UCSD-AML1 (cell line): ENCODE measurements around the gene CLNK.
A peak's percentile ranks its signal among the peaks of the same experiment; 100 is the strongest.

ENCODE experiments used
- DNase-seq: peaks from one replicate; lab custom pipeline; 2025; ENCODE audit not compliant: unreplicated experiment; lab: John Stamatoyannopoulos, UW

Gene CLNK

DNA sequence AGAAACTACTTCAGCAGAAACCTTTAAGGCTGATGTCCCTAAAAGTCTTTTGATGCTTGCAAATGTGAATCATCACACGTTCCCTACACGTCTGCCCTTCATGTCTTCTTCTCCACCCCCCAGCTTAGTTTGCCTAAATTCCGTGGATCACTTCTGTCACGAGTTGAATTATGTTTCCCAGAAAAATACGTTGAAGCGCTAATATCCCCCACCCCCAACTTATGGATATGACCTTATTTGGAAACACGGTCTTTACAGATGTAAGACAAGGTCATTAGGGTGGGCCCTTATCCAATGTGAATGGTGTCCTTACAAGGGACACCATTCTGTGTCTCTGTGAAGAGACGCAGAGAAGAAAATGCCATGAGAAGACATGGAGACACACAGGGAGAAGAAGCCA lies 225.3 kb downstream of the CLNK start:
- DNase-seq = no peak

DNA sequence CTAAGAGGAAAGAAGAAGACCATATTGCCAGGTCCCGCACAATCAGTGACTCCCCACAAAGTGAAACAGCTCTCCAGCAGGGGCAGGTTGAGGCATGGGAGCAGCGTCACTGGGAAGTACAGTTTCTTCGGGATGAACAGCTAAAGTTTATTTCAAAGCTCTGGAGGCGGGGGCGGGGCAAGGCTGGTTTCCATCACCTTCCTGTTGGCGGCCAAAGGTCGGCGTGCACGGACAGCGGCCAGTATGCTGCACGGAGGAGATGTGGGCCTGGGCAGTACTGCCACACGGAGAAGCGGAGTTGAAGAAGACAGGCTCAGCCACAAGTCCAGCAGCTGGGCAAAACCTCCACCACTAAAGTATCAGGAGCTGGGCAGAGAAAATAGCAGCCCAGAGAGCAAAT lies 226.4 kb downstream of the CLNK start:
- DNase-seq = no peak

GRCh38 chr4:10457255-10457801 lies 227.2 kb downstream of the CLNK start, which contains the start of gene ZNF518B:
Gene ZNF518B (minus strand): TSS chr4:10457426. CDS start chr4:10446328, 11,098 bp downstream.
- peak; percentile 37 for DNase-seq

- no peak for DNase-seq
These were observed 227.8 kb downstream of the CLNK start for GRCh38 chr4:10456595-10457254.

DNA sequence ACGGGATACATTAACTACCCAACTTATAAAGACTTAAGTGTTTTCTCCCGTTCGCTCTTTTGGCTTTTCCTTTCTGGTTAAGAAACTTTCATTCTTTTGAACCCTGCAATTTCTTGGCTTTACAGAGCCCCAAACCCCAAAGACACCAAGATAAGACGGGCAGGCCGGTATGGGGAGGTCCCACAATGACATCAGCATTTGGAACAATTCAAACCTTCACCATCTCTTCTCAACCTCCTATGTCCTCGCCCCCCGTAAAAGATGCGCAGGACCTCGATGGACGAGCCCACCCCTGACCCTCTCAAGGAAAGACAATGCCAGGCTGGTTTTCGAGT lies 228.3 kb downstream of the CLNK start:
- no peak for DNase-seq

DNA sequence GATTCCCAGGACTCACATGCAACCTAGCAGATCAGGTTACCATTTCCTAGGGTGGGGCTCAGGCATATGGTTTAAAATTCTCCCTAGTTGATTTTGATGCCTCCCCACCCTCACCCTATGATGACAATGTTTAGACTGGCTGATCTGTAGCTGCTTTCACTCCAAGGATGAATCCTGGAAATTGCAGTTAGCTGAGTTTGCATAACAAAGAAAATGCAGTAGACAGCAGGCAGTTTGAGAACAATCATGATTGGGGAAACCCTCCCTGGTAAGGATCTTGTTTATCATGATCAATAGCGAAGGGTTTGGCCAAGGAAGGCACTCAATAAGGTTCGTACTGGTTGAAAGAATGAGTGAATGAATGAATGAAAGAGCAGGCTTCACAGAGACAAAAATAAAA lies 229.4 kb downstream of the CLNK start:
- DNase-seq = no peak

GRCh38 chr4:10454726-10455125 lies 229.8 kb downstream of the CLNK start:
- no peak for DNase-seq

DNA sequence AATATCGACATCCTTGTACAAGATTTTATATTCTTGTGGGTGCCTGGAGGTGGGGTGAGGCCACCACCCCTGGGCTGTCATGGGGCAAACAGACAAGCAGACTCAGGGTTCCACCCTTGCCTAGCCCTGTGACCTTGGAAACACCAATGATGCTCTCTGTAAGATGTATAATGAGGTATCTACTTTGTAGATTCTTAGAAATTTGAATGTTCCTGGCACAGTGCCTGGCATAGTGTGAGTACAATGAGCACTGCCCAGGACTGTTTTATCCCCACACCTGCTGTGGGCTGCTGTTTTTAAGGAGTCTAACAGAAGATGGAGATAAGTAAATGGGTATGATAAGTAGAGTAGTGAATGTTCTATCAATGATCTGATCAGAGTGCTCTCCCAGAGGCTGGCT lies 230.4 kb downstream of the CLNK start:
- DNase-seq = no peak

GRCh38 chr4:10448991-10449390 lies 235.6 kb downstream of the CLNK start:
- DNase-seq = no peak

DNA sequence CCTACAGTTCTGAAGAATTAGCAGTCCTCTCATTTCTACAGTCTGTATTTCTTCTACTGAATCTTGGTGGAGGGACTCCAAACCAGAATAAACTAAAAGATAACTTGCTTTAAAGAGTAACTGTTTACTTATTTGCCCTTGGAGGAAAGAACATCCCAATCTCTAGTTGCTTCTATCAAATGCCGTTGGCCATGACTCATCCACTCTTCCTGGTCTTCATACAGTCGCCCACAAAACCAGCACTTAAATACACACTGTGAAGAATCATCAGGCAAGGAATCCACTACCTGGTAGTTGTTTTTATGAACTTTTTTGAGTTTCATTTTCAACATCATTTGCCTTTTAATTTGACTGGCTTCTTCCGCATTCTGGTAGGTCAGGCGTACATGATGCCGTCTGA lies 241.6 kb downstream of the CLNK start:
- no peak for DNase-seq

DNA sequence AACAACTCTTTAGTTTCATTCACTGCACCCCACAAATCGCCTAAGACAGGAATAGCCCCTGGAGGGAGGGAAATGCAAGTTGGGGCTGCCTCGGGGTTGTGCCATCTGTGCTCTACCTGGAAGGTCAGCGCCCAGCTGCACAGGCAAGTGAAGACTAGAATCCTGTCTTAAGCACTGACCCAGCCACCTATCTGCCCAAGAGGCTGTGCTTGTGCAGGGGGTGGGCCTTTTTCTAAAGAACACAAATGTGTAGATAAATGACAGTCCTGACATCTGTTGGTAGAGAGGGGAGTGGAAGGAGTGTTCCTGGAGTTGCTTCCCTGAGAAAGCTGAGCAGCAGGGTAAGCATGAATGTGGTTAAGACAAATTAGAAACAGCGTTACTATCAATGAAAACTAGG lies 243.1 kb downstream of the CLNK start:
- DNase-seq = no peak

GRCh38 chr4:10438924-10439323 lies 245.6 kb downstream of the CLNK start:
- no peak for DNase-seq

DNA sequence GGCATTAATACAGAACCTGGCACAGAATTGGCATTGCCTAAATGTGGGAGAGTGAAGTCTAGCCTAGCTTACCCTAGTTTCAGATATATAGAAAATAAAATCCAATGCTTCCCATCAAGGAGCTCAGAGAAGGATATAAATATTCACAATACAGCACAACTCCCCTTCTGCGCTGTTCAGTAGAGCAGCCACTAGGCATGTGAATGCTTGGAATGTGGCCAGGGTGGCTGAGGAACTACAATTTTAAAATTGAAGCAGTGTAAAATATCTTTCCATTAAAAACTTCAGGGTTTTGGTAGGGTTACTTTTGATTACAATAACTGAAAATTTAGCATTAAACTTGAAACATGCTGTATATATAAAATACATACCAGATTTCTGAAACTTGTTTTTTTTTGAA lies 246.8 kb downstream of the CLNK start:
- DNase-seq = no peak
